Measurements from ENCODE around the gene FCGR3B.
"Not testable (repeated sequence)": the region's sequence is repeated elsewhere in the genome, so short reads cannot be mapped to it uniquely, and the experiment has no call there.

Gene FCGR3B

DNA sequence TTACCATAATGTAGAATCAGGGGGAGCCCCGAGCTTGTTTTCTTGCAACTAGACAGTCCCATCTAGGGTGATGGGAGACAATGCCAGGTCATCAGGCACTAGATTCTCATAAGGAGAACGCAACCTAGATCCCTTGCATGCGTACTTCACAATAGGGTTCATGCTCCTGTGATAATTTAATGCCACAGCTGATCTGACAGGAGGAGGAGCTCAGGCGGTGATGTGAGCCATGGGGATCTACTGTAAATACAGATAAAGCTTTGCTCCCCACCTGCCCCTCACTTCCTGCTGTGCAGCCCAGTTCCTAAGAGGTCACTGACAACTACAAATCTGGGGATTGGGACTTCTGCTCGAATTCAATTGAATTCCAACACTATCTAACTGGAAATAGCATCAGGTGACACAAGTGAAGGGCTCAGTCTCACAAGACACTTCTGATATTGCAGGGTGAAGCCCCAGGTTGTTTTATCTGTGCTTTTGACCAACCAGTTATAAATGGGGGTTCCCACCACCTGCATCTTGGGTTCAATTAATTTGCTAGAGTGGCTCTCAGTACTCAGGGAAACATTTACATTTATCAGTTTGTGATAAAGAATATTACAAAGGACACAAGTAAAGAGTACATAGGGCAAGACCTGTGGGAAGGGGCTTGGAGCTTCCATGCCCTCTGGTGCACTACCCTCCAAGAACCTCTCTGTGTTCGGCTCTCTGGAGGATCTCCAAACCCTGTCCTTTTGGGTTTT lies 7.4 kb upstream of the FCGR3B start:
- DNase-seq = not testable (repeated sequence)

DNA sequence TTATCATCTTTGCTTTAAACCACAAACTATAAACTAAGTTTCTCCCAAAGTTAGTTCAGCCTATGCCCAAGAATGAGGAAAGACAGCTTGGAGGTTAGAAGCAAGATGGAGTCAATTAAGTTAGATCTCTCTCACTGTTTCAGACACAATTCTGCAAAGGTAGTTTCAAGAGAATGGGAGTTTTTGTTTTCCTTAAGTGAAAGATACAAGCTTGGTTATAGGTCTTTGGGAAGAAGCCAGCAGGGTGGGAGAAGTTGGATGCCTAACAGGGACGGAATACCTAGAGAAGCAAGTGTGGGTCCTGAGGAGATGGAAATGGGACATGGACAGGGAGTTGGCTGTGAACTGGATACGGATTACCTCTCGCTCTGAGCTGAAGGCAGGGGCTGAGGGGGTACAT lies 6.0 kb upstream of the FCGR3B start:
- not testable (repeated sequence) for DNase-seq

DNA sequence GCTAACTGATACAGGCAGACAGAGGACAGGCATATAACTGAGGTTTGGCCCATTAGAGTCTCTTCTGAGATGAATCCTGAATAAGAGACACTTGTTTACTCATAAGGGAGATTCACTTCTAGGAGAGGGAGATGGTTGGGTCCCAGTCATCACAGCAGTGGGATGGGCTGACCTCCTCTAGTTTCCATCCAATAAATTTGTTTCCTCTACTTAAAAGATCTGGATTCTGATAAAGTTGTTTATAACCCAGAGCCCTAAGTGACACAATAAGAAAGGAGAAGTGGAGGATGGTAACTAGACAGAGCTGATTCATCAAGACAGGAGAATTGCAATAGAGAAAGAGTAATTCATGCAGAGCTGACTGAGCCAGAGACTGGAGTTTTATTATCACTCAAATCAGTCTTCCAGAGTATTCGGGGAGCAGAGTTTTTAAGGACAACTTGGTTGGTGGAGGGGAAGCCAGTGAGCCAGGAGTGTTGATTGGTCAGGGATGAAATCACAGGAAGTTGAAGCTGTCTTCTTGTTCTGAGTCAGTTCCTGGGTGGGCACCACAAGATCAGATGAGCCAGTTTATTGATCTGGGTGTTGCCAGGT lies 5.3 kb upstream of the FCGR3B start:
- peak in 1 of 2 donors; percentile 51 for DNase-seq

DNA sequence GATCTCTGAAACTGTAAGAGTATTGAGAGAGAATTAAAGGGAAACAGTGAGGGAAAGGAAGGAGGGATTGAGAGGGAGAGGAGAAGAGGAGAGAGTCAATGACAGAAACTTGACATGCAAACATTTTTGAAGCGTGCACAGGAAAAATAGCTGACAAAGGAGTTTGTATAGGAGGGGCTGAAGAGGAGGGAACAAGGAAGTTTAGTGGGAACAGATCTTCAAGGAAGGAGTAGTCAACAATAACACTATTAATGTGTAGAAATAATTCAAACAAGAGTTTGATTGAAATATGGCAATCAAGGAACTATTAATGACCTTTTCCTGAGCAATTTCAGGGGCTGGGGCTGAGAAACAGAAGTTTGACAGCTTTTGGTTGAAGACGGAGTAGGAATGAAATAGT lies 4.0 kb upstream of the FCGR3B start:
- not testable (repeated sequence) for DNase-seq

DNA sequence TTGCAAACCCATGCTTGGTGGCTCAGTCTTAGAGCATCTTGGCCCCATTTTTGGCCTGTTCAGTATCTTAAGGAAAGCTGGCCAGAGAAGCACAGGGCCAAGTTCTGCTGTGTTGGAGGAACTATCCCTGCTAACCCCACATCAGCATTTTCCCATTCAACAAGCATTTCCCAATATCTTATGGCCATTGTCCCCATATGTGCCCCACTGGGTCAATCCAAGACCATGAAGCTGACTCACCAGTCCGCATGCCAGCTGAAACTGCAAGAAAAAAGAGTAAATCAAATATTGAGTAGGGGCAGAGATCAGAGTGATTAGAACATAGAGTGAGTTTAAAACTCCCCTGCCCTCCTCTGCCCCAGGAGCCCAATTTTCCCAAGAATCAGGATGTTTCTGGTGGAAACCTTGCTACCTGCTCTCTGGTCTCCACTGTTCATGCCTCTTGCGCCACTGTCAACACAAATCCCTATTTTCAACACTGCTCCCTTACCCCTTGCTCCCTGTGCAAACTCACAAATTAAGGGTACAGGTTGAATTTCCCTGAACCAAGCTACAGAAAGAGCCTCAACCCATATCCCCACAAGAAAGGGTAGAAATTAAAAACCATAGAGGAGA lies 741 bp downstream of the FCGR3B start:
- DNase-seq = not testable (repeated sequence)

DNA sequence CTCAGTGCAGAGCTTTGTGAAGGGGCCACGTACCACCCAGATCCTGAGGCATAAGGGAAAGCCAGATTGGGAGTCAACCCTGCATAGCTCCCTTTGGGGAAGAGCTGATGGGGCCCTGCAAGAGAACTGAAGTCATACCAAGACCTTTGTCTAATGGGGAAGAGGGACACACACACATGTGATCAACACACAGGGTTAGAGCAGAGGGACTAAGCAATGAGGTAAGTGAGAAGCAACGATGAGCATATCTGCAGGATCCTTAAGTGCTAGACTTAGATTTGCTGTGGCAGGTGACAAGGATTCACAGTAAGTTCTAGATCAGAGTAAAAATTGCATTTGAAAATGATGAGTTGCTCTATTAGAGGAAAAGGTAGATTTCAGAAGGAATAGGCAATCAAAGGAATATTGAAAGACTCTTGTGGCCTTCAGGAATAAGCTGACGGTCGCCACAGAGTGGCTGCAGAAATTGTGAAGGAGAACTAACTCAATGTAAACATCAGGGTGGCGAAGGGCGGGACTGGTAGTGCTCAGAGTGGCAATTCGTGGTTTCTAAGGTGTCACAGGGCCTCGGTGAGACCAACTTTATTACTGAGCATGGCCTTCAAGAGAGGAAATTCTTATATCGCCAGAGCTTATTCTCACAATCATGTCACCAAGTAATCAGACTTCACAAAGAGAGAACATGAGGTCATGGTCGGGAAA lies 4.4 kb downstream of the FCGR3B start:
- not testable (repeated sequence) for DNase-seq

DNA sequence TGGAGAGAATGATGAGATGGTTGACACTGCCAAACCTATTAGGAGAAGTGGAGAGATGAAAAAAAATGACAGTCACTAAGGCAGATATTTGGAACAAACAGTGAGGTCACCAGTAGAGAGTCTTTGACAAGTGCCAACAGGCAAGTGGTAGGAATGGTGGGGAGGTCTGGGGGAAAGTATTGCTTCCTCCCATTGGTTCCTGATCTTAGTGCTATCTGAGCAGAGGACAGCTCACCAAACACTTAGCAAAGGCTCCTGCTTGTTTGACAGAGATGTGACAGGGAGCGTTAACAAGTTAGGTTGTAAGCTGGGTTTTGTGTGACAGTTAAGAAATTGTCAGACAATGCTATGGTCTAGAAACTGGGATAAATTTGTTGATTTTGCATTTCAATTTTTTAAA lies 6.4 kb downstream of the FCGR3B start:
- not testable (repeated sequence) for DNase-seq

DNA sequence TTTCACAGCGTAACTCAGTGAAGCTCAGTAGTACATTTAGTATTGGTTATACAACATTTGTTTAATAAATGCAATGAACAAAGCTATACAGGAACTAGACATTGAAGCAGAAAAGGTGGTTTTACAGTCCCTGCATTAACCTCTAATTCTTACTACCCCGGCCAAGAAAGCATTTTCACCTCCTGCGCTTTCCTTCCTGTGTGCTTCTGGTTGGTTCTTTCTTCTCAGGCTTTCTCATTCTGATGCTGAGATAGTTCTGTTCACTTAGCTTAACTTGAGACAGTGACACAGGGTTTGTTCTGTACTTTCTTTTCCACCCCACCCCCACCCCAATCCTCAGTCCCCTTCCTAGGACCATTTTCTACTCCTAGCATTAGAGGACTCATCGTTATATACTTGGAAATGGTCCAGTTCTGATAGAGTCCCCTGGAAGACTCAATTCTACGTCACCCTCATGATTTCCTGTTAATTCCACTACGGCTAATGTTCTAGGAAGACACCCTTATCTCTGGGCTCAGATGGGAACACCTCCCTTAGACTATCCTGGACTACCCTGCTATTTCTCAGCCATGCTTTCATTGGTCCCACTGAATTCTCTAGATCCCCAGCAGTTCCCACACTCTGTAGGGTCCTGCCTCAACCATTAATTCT lies 7.5 kb downstream of the FCGR3B start:
- not testable (repeated sequence) for DNase-seq

DNA sequence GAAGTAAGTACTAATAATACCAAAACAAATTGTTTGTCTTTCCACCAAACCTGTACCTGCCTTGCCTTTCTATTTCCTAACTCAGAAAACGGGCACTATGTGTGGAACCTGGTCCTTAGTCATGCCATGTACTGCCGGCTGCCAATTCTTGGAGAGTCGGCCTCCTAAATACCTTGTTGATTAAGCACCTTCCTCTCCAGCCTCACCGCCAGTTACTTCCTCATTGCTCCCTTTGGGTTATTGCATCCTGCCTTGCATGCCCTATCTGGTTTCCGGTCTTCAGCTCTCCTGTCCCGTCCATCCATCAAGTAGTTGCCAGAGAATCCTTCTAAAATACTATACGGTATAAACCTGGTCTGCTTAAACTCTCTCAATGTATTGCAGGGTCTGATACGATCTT lies 8.9 kb downstream of the FCGR3B start:
- peak in 1 of 2 donors; percentile 19 for DNase-seq

DNA sequence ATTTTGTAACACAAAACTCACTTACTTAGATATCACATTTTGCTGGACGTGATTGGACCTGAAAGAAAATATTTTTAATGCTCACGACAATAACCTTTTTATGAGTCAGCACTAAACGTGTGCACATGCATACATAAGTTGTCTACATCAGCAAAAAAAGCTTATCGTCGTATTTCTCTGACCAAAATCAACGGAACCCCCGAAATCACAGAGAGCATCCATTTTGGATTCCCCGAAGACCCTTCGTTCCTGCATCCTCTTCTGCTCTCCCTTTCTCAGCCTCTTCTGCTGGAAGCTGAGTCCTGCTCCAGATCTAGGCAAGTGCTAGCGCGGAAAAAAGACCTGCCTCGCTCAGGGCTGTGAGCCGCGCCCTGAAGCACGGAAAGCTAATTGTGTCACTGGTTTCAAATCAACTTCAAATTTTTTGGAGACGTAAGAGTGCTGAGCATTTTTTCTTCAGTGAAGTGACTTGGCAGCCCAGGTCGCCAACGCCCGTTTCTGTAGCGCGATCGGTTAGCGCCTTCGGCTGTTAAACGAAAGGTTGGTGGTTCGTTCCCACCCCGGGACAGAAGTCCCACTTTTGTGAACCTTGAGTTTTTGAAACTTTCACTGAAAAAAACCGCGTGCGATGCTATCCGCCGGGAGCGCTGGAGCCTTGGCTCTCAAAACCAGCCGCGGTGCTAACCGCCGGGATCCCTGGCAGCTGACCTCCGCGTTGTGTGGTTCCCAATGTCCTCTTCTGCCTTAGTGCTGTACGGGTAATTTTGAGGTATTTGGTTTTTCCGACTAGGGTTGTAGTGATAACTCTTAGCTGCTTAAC lies 9.6 kb downstream of the FCGR3B start:
- DNase-seq = peak; percentile 82 to 92

DNA sequence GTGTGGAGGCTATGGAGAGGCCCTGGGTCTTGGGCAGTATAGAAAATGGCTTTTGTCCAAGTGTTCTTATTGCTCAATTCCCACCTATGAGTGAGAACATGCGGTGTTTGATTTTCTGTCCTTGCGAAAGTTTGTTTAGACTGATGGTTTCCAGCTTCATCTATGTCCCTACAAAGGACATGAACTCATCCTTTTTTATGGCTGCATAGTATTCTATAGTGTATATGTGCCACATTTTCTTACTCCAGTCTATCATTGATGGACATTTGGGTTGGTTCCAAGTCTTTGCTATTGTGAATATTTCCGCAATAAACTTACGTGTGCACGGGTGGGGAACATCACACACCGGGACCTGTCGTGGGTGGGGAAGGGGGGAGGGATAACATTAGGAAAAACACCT lies 10.6 kb downstream of the FCGR3B start:
- DNase-seq = not testable (repeated sequence)

DNA sequence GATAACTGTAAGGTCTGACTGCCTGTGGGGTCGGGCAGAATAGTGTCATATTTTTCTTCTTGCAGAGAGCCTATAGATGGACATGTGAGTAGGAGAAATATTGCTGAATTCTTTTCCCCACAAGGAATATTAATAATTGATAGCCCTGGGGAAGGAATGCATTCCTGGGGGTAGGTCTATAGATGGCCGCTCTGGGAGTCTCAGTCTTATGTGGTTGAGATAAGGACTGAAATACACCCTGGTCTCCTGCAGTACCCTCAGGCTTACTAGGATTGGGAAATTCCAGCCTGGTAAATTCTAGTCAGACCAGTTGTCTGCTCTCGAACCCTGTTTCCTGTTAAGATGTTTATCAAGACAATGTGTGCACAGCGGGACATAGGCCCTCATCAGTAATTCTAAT lies 12.5 kb downstream of the FCGR3B start:
- not testable (repeated sequence) for DNase-seq

DNA sequence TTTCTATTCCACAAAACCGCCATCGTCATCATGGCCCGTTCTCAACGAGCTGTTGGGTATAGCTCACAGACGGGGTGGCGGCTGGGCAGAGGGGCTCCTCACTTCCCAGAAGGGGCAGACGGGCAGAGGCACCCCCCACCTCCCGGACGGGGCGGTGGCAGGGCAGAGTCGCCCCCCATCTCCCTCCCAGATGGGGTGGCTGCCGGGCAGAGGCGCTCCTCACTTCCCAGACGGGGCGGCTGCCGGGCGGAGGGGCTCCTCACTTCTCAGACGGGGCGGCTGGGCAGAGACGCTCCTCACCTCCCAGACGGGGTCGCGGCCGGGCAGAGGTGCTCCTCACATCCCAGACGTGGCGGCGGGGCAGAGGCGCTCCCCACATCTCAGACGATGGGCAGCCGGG lies 14.6 kb downstream of the FCGR3B start:
- DNase-seq = not testable (repeated sequence)

DNA sequence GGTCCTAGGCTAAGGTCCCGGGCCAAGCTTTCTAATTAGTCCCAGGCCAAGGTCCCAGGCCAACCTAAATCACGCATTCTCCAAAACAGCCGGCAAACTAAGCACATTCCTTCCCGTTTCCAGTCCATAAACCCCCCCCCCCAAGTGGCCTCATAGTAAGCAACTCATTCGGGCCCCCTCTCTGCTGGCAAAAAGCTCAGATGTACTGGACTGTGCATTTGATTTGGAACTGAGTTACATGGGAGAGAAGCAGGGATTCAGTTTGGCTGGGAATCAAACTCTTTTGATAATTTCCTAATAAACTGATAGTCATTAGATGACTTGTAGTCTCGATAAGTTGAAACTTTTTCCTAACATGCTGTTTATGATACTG lies 17.8 kb downstream of the FCGR3B start:
- DNase-seq = not testable (repeated sequence)

DNA sequence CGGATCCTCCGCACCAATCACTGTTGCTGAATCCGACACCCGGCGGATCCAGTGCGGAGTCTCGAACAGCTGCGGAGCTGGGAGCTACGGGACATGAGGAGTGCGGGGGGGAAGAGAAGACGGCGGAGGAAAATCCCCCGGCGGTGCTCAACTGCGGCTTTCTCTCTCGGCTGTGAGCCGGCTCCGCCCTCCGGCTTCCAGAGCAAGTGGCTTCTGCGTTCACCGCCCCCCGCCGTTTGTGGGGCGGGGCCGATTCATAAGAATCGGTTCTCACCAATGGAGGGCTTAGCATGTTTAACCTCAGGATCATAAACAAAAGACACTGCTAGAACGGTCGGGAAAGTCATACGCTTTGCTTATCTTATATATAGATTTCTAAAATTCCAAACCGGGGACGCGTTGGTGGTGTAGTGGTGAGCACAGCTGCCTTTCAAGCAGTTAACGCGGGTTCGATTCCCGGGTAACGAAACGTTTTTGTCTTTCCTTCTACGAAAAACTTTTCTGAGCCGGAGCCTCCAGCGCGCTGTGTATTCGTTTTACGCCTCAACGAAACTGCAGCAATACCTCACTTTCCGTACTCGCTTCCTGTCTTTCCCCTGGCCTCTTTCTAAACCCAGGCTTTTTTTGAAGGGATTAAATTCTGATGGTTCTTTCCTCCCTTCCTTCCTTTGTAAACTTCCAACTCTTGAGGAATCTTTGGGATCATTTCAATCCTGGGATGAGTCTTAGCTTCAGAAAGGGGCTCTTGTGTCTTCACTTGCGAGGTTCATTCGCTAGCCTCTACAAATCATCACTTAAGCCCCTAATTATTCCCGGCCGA lies 18.4 kb downstream of the FCGR3B start:
- DNase-seq = peak; percentile 96 to 99

DNA sequence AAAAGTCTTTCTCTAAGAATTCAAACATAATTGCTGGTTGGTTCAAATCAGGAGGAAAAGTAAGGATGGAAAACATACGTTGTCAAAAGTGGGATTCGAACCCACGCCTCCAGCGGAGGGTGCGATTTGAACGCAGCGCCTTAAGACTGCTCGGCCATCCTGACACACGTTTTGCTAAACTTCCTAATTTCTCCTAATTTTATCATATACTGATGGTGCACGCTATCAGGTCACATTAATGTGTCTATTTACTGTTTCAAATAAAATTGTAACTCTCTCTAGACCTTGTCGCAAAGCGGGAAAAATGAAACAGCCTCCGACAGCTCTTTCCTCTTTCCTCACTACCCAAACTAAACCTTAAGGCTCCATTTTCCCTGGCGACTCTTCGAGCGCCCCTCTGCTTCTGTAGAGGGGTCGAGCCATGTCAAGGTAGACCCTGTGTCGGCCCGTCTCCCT lies 19.1 kb downstream of the FCGR3B start:
- DNase-seq = peak; percentile 33 to 37

DNA sequence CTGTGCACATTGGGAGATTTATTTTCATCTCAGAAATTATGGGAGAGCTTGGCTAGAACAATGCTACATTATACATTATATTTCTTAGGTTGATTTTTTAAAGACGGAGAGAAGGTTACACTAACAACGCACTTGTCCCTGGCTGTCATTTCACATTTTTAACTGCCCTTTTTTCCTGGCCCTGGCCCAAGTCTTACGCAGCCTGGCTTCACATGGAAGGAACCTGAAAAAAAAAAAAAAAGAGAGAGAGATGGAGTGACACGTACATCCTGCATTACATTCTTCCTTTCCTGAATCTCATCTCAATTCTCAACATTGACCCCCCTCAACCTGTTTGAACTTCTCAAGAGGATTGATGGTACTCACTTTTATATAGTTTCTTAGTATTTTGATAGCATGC lies 20.8 kb downstream of the FCGR3B start:
- peak in 1 of 2 donors; percentile 8 for DNase-seq

DNA sequence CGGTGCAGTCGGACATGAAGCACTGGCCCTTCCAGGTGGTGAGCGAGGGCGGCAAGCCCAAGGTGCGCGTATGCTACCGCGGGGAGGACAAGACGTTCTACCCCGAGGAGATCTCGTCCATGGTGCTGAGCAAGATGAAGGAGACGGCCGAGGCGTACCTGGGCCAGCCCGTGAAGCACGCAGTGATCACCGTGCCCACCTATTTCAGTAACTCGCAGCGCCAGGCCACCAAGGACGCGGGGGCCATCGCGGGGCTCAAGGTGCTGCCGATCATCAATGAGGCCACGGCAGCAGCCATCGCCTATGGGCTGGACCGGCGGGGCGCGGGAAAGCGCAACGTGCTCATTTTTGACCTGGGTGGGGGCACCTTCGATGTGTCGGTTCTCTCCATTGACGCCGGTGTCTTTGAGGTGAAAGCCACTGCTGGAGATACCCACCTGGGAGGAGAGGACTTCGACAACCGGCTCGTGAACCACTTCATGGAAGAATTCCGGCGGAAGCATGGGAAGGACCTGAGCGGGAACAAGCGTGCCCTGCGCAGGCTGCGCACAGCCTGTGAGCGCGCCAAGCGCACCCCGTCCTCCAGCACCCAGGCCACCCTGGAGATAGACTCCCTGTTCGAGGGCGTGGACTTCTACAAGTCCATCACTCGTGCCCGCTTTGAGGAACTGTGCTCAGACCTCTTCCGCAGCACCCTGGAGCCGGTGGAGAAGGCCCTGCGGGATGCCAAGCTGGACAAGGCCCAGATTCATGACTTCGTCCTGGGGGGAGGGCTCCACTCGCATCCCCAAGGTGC lies 24.2 kb downstream of the FCGR3B start:
- DNase-seq = not testable (repeated sequence)

DNA sequence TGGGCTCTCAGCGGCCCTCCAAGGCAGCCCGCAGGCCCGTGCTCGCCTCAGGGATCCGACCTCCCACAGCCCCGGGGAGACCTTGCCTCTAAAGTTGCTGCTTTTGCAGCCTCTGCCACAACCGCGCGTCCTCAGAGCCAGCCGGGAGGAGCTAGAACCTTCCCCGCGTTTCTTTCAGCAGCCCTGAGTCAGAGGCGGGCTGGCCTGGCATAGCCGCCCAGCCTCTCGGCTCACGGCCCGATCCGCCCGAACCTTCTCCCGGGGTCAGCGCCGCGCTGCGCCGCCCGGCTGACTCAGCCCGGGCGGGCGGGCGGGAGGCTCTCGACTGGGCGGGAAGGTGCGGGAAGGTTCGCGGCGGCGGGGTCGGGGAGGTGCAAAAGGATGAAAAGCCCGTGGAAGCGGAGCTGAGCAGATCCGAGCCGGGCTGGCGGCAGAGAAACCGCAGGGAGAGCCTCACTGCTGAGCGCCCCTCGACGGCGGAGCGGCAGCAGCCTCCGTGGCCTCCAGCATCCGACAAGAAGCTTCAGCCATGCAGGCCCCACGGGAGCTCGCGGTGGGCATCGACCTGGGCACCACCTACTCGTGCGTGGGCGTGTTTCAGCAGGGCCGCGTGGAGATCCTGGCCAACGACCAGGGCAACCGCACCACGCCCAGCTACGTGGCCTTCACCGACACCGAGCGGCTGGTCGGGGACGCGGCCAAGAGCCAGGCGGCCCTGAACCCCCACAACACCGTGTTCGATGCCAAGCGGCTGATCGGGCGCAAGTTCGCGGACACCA lies 25.0 kb downstream of the FCGR3B start:
- DNase-seq = not testable (repeated sequence)

Measured in inflammatory macrophage (primary cell).